Measurements from ENCODE around the gene LRP5.
"Not testable (repeated sequence)": the region's sequence is repeated elsewhere in the genome, so short reads cannot be mapped to it uniquely, and the experiment has no call there.

LRP5 gene

GRCh38 chr11:68423481-68423880 is 111.1 kb downstream of the LRP5 start:
- DNase-seq (ENCODE audit: low read depth): no peak

GRCh38 chr11:68424101-68424632 is 111.8 kb downstream of the LRP5 start:
- DNase-seq (ENCODE audit: low read depth): no peak

- DNase-seq (ENCODE audit: low read depth): no peak
Observed at GRCh38 chr11:68424981-68425865, 112.8 kb downstream of the LRP5 start.

GRCh38 chr11:68425866-68426380 is 113.5 kb downstream of the LRP5 start:
- DNase-seq (ENCODE audit: low read depth): no peak

DNA sequence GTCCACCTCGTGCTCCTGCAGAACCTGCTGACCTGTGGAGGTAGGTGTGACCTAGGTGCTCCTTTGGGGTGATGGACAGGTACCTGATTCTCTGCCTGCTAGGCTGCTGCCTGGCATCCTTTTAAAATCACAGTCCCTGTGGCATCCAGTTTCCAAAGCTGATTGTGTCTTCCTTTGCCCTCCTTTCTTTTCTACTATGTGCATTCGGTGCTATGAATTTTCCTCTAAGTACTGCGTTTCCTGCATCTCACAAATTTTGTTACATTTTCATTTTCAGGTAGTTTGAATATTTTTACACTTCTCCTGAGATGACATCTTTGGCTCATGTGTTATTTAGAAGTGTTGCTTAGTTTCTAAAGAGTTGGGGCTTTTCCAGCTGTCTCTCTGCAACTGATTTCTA is 117.3 kb downstream of the LRP5 start:
- no peak for DNase-seq (ENCODE audit: low read depth)

GRCh38 chr11:68430384-68430783 is 118.0 kb downstream of the LRP5 start:
- no peak for DNase-seq (ENCODE audit: low read depth)

DNA sequence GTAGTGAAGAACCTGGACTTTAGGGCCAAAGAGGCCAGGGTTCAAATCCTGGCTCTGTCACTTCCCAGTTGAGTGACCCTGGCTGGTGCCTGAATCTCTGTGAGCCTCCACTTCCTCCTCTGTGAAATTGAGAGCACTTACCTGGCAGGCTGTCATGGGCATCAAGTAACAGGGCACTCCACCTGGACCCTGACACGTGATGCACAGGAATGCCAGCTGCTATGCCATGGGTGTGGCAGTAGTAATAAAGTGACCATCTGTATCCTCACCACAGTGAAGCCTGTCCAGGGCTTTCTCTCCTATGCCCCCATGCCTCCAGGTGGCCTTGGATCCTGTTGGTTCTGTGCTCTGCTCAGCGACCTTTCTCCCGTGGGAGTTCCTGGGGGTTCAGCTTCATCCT is 118.4 kb downstream of the LRP5 start:
- DNase-seq (ENCODE audit: low read depth): no peak

DNA sequence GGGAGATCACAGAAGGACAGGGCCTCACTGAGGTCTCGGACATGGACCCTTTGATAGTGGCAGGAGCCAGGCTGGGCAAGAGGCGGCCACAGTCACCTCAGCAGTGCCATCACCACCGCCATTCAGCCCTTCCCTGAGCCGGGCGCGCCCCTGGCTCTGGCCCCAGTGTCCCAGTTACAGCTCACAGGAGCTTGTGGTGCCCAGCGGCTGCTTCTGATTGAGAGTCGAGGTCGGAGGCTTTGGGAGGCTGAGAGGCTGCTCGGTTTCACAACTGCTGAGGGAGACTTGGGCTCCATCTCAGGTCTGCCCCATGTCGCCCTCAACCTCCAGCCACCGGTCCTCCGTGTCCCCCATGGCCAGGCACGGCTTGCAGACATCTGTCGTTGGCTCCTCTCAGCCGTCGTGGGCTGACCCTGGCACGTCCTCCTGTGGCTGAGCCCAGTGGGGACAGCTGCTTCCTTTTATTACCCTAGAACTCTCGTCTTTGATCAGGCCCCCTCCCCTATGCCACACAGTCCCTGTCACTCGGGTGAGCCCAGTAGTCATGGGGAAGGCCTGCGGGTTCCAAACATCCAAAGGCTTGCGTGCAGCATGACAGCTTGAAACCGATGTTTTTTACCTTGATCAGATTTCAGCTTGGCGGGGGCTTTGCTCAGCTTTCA is 119.7 kb downstream of the LRP5 start:
- DNase-seq (ENCODE audit: low read depth): no peak

DNA sequence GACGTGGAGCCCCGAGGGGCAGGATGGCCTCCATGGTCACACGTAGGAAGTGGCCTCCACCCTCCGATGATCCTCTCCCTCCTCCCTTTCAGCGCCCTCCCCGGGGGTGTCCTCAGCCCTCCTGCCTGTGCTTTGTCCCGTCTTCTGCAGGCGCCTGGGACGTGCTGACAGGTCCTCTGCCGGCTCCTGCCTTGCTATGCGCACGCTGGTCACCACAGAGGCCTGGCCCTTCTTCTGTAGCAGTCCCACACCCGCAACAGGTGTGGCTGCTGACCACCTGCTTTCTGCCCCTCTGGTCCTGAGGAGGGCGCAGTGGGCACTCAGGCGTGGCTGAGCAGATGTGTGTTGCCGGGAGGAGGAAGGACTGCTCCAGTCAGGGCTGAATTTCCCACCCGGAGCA is 120.5 kb downstream of the LRP5 start:
- DNase-seq (ENCODE audit: low read depth): no peak

GRCh38 chr11:68433541-68433940 is 121.2 kb downstream of the LRP5 start:
- DNase-seq (ENCODE audit: low read depth): no peak

GRCh38 chr11:68434159-68434558 is 121.8 kb downstream of the LRP5 start:
- DNase-seq (ENCODE audit: low read depth): not testable (repeated sequence)

DNA sequence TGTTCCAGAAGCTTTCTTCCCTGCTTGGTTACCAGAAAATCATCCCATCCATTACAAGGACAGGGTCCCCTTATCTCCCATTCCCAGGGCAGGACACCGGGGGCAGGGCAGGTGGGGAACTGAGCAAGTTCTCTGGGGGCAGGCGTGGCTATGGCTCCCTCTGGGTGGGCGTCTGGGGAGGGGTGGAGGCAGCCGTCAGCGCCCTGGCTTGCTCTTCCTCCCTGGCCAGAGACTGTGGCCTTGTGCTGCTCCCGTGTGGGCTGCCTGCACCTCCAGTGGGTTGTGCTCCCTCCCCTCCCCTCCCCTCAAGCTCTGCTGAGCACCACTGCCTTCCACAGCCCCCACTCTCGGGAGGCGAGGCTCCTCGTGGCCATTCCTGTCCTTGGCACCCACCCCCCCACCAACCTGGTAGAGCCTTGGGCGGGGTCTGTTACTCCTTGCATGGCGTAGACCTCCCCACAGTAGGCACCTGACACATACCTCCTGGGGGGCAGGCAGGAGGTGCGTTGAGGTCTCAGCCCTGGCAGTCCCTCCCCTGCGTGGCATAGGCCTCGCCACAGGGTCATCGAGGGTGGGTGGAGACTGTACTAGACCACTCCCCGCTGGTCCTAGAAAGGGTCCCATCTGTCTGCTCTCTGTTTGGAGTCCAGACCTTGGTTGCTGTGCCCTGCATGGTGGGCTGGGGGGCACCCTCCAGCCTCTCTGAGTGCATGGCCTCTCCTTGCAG is 123.9 kb downstream of the LRP5 start:
- no peak for DNase-seq (ENCODE audit: low read depth)

DNA sequence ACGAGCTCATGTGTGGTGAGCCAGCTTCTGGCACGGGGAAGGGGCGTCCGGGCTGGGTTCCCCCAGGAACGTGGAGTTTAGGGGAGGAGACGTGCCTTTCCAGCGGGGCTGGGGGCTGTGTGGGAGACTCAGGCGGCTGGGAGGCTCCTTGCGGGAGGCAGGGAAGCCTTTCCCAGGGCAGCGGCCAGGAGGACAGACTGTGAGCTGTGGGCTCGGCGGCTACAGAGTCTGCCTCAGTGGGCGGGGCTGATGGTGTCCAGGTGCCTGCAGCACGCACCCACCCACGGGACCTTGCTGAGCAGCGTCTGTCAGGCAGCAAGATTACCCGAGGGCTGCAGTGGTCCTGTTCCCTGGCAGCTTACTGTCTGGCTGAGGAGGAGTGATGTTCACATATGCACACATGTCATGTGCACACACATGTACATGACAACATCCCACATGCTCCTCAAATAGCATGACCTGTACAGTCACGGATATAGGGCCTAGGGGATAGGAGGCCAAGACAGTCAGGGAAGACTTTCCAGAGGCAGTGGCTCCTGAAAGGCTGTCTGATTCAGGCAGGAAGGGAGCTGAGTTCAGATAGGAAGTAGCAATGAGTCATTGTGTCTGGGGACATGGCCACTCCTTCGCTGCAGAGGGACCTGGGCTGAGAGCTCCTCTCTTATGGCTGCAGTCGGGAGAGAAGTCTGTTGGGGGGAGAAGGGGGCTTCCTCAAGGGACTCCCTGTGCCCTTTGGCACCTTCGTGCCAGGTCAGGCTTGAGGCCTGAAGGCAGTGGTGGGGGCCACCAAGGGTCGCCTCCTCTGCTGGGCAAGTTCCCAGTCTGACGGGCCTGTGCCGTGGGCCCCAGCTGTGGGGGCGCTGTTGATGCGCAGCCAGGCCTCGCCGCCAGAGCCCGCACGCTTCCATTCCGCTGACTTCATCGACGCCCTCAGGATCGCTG is 124.9 kb downstream of the LRP5 start:
- DNase-seq (ENCODE audit: low read depth): no peak

GRCh38 chr11:68437927-68438657 is 125.7 kb downstream of the LRP5 start:
- no peak for DNase-seq (ENCODE audit: low read depth)

DNA sequence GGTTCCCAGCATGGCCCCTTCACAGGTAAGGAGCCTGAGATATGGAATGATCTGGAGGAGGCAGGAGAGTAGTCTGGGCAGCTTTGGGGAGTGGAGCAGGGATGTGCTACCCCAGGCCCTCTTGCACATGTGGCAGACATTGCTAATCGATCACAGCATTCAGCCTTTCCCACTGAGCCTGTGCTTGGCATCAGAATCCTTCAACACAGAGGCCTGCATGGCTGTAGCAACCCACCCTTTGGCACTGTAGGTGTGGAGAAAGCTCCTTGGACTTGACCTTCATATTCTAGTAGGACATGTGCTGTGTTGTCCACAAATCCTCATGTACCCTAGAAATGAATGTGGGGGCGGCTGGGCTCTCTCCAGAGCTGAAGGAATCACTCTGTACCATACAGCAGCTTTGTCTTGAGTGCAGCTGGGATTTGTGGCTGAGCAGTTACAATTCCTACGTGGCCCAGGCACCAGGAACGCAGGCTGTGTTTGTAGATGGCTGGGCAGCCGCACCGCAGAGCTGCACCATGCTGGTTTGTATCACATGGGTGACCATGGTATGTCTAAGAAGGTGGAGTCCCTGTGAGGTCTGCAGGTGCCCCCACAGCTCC is 126.4 kb downstream of the LRP5 start:
- DNase-seq (ENCODE audit: low read depth): no peak

DNA sequence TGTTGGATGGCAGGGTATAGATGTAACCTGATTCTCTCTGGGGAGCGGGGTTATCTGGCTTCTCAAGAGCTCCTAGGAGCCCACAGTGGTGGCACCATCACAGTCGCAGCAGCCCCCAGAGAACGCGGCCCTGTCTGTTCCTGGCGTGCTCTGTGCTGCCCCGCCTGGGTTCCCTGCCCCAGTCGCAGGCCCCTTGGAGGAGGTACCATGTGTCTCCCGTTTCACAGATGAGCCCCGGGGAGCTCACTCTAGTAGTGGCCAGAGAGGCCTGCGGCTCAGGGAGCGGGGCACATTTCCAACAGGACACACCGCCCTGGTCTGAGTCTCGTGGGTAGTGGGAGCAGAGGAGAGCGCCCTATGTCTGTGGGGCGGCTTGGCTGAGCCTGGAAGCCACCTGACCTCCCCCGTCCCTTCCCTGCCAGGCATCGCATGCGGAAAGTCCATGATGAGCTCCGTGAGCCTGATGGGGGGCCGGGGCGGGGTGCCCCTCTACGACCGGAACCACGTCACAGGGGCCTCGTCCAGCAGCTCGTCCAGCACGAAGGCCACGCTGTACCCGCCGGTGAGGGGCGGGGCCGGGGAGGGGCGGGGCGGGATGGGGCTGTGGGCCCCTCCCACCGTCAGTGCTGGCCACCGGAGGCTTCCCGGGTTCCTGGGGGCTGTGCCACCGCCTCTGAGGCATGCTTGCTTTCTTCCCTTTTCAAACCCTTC is 127.1 kb downstream of the LRP5 start:
- no peak for DNase-seq (ENCODE audit: low read depth)

DNA sequence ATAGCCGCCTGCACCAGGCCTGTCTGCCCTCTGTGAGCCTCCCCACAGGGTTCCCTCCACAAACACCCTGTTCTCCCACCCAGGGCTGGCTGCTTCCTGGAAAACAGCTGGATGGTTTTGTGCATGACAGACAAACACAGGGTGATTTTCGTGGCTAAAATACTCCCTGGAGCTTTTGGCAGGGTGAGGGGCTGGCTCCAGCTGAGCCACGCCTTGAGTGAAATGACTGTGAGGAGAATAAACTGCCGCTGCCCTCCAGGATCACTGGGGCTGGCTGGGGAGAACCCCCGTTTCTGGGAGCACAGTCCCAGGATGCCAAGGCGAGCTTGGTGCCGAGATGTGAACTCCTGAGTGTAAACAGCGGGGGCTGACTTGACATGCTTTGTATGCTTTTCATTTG is 127.8 kb downstream of the LRP5 start:
- DNase-seq (ENCODE audit: low read depth): no peak

GRCh38 chr11:68441466-68442230 is 129.3 kb downstream of the LRP5 start:
- no peak for DNase-seq (ENCODE audit: low read depth)

DNA sequence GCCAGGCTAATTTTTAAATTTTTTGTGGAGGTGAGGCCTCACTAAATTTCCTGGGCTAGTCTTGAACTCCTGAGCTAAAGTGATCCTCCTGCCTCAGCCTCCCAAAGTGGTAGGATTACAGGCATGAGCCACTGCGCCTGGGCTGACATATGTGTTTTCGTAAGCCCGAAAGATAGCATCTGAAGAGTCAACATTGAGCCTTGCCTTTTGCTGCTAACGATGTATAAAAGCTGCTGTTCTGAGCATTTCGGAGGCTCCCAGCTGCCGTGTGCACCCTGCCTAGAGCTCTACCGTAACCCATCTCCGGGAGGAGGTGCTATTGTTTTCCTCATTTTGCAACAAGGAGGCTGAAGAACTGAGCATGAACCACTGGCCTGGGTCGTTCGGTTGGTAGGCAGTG is 130.0 kb downstream of the LRP5 start:
- no peak for DNase-seq (ENCODE audit: low read depth)

All from CMK (cell line).